ENCODE measurements around the gene SNRK. TPM values are rescaled to one million over a fixed set of nuclear protein-coding genes. Genes with fewer than 3 reads are reported as not detected.

The SNRK gene
- total RNA-seq, 1 experiment from 2014 or later, result 16.6 TPM

- Mint-ChIP-seq H3K27me3 (ENCODE audit: insufficient read depth, unreplicated experiment) (no peaks in the 10 kb centered on the region), H3K9me3 (ENCODE audit: unreplicated experiment) (no peaks in the 10 kb centered on the region), H3K4me1 (ENCODE audit: insufficient read depth, unreplicated experiment) (peaks cover 12% of the 10 kb centered on the region), H3K36me3 (ENCODE audit: insufficient read depth, unreplicated experiment) (no peaks in the 10 kb centered on the region), H3K27ac (ENCODE audit: low read depth, unreplicated experiment) (peak overlapping the region; percentile 86), H3K4me3 (ENCODE audit: unreplicated experiment) (no peak overlapping the region)
- intact Hi-C loops (cut with micrococcal nuclease), result no loop called here
- no peak for TF ChIP-seq CTCF (IDR thresholded peaks at IDR 0.05; ENCODE audit: unreplicated experiment)
- POLR2A ChIA-PET, result interaction anchor here (0.7 kb wide), 1 partner anchor 93 kb away, joined by 3 read pairs; no protein-coding TSS in a partner anchor
- peak; percentile 86 for DNase-seq (ENCODE audit: unreplicated experiment)
- TSS peak; percentile 94 for BruUV-seq (replicated peaks)
- CTCF ChIA-PET, result interaction anchor here (0.6 kb wide), 1 partner anchor 228 kb away, joined by 3 read pairs; no protein-coding TSS in a partner anchor
Observed at GRCh38 chr3:43389388-43390254, 103.3 kb downstream of the SNRK start.

GRCh38 chr3:43390255-43390588 is 103.9 kb downstream of the SNRK start:
- H3K36me3 Mint-ChIP-seq (ENCODE audit: insufficient read depth, unreplicated experiment), result no peaks in the 10 kb centered on the region
- no peak for DNase-seq (ENCODE audit: unreplicated experiment)
- H3K9me3 Mint-ChIP-seq (ENCODE audit: unreplicated experiment), result no peaks in the 10 kb centered on the region
- intact Hi-C loops (cut with micrococcal nuclease), result no loop called here
- no peak overlapping the region for H3K4me3 Mint-ChIP-seq (ENCODE audit: unreplicated experiment)
- peaks cover 12% of the 10 kb centered on the region for H3K4me1 Mint-ChIP-seq (ENCODE audit: insufficient read depth, unreplicated experiment)
- no peaks in the 10 kb centered on the region for H3K27me3 Mint-ChIP-seq (ENCODE audit: insufficient read depth, unreplicated experiment)
- TF ChIP-seq CTCF (IDR thresholded peaks at IDR 0.05; ENCODE audit: unreplicated experiment), result no peak
- peak overlapping the region; percentile 86 for H3K27ac Mint-ChIP-seq (ENCODE audit: low read depth, unreplicated experiment)
- ChIA-PET CTCF (no interaction called here), POLR2A (no interaction called here)
- no TSS peak for BruUV-seq (replicated peaks)

GRCh38 chr3:43391621-43392020 is 105.3 kb downstream of the SNRK start:
- peaks cover under 1% of the 10 kb centered on the region for H3K36me3 Mint-ChIP-seq (ENCODE audit: insufficient read depth, unreplicated experiment)
- no peak for DNase-seq (ENCODE audit: unreplicated experiment)
- BruUV-seq (replicated peaks), result no TSS peak
- no peaks in the 10 kb centered on the region for H3K27me3 Mint-ChIP-seq (ENCODE audit: insufficient read depth, unreplicated experiment)
- CTCF ChIA-PET, result interaction anchor here (0.6 kb wide), 1 partner anchor 54 kb away, joined by 3 read pairs; no protein-coding TSS in a partner anchor
- no peak overlapping the region for H3K4me3 Mint-ChIP-seq (ENCODE audit: unreplicated experiment)
- no peak for TF ChIP-seq CTCF (IDR thresholded peaks at IDR 0.05; ENCODE audit: unreplicated experiment)
- intact Hi-C loops (cut with micrococcal nuclease), result no loop called here
- POLR2A ChIA-PET, result no interaction called here
- H3K9me3 Mint-ChIP-seq (ENCODE audit: unreplicated experiment), result no peaks in the 10 kb centered on the region
- H3K4me1 Mint-ChIP-seq (ENCODE audit: insufficient read depth, unreplicated experiment), result peaks cover 12% of the 10 kb centered on the region
- H3K27ac Mint-ChIP-seq (ENCODE audit: low read depth, unreplicated experiment), result no peak overlapping the region

- H3K27me3 Mint-ChIP-seq (ENCODE audit: insufficient read depth, unreplicated experiment), result no peaks in the 10 kb centered on the region
- H3K27ac Mint-ChIP-seq (ENCODE audit: low read depth, unreplicated experiment), result no peak overlapping the region
- no peak overlapping the region for H3K4me3 Mint-ChIP-seq (ENCODE audit: unreplicated experiment)
- H3K9me3 Mint-ChIP-seq (ENCODE audit: unreplicated experiment), result no peaks in the 10 kb centered on the region
- ChIA-PET POLR2A (no interaction called here), CTCF (interaction anchor here (1.4 kb wide), 1 partner anchor 109 kb away, joined by 5 read pairs; no protein-coding TSS in a partner anchor)
- no TSS peak for BruUV-seq (replicated peaks)
- no peak for TF ChIP-seq CTCF (IDR thresholded peaks at IDR 0.05; ENCODE audit: unreplicated experiment)
- peaks cover 6% of the 10 kb centered on the region for H3K36me3 Mint-ChIP-seq (ENCODE audit: insufficient read depth, unreplicated experiment)
- peaks cover 12% of the 10 kb centered on the region for H3K4me1 Mint-ChIP-seq (ENCODE audit: insufficient read depth, unreplicated experiment)
- intact Hi-C loops (cut with micrococcal nuclease), result no loop called here
- DNase-seq (ENCODE audit: unreplicated experiment), result no peak
Observed at GRCh38 chr3:43394041-43394554, 107.8 kb downstream of the SNRK start.
